SK-N-SH treated with all-trans-retinoic acid at 6 μM for 48 hours (cell line): ENCODE data around the gene FLRT3.
A peak's percentile ranks its signal among the peaks of the same experiment; 100 is the strongest.

Experiments used
- ATAC-seq: fragments of 200-7000 bp; cut with Tn5 transposase; 3 replicates; pipeline ENCODE4 v1.9.1; 2020; ENCODE audit warnings: mild to moderate bottlenecking, moderate library complexity
- ARNTL ChIP-seq: fragments of 450-650 bp; formaldehyde crosslinking; IDR thresholded peaks from 2 replicates; pipeline ENCODE4 v1.5.0; 2020; ENCODE audit warnings: low read depth, mild to moderate bottlenecking, moderate library complexity, borderline replicate concordance
- BACH2 ChIP-seq: fragments of 250-450 bp; sonication (Bioruptor Pico); IDR thresholded peaks from 2 replicates; pipeline ENCODE4 v1.9.0; 2021; ENCODE audit warnings: mild to moderate bottlenecking, borderline replicate concordance
- CREB5 ChIP-seq: fragments of 250-450 bp; sonication (Bioruptor Pico); IDR thresholded peaks from 2 replicates; pipeline ENCODE4 v1.5.1; 2020; ENCODE audit warnings: low read depth, mild to moderate bottlenecking, moderate library complexity
- ESRRG ChIP-seq: fragments of 250-450 bp; sonication (Bioruptor Pico); IDR thresholded peaks from 2 replicates; pipeline ENCODE4 v1.6.1; 2021; ENCODE audit warnings: mild to moderate bottlenecking
- GLIS3 ChIP-seq: fragments of 250-450 bp; sonication (Bioruptor Pico); IDR thresholded peaks from 2 replicates; pipeline ENCODE4 v1.5.0; 2020; ENCODE audit warnings: mild to moderate bottlenecking, moderate library complexity
- ISL1 ChIP-seq: fragments of 250-450 bp; sonication (Bioruptor Pico); IDR thresholded peaks from 2 replicates; pipeline ENCODE4 v2.1.2; 2022; ENCODE audit warnings: mild to moderate bottlenecking, moderate library complexity
- OSR1 ChIP-seq: fragments of 250-450 bp; sonication (Bioruptor Pico); IDR thresholded peaks from 2 replicates; pipeline ENCODE4 v1.8.0; 2022; ENCODE audit warnings: moderate library complexity, mild to moderate bottlenecking, inconsistent platforms
- PATZ1 ChIP-seq: fragments of 250-450 bp; sonication (Bioruptor Pico); IDR thresholded peaks from 2 replicates; pipeline ENCODE4 v1.8.0; 2020; ENCODE audit warnings: mild to moderate bottlenecking, moderate library complexity, borderline replicate concordance
- POU6F1 ChIP-seq: fragments of 250-450 bp; sonication (Bioruptor Pico); IDR thresholded peaks from 2 replicates; pipeline ENCODE4 v1.8.0; 2021; ENCODE audit warnings: low read depth, mild to moderate bottlenecking, moderate library complexity, borderline replicate concordance
- PPARA ChIP-seq: fragments of 250-450 bp; sonication (Bioruptor Pico); IDR thresholded peaks from 2 replicates; pipeline ENCODE4 v1.5.0; 2020; ENCODE audit warnings: mild to moderate bottlenecking, borderline replicate concordance
- RARB ChIP-seq: fragments of 250-450 bp; sonication (Bioruptor Pico); IDR thresholded peaks from 2 replicates; pipeline ENCODE4 v1.8.0; 2021; ENCODE audit warnings: mild to moderate bottlenecking, moderate library complexity
- SNAI2 ChIP-seq: fragments of 250-450 bp; sonication (Bioruptor Pico); IDR thresholded peaks from 2 replicates; pipeline ENCODE4 v1.5.0; 2020; ENCODE audit warnings: mild to moderate bottlenecking, moderate library complexity
- TCF4 ChIP-seq: fragments of 250-450 bp; sonication (Bioruptor Pico); IDR thresholded peaks from 2 replicates; pipeline ENCODE4 v1.8.0; 2021; ENCODE audit warnings: mild to moderate bottlenecking, moderate library complexity, borderline replicate concordance
- TOX ChIP-seq: fragments of 250-450 bp; sonication (Bioruptor Pico); IDR thresholded peaks from 2 replicates; pipeline ENCODE4 v1.8.0; 2021; ENCODE audit warnings: mild to moderate bottlenecking, moderate library complexity, borderline replicate concordance
- TSHZ2 ChIP-seq: fragments of 250-450 bp; sonication (Bioruptor Pico); IDR thresholded peaks from 2 replicates; pipeline ENCODE4 v1.5.0; 2020; ENCODE audit warnings: mild to moderate bottlenecking, moderate library complexity
- ZC3H10 ChIP-seq: fragments of 250-450 bp; sonication (Bioruptor Pico); IDR thresholded peaks from 2 replicates; pipeline ENCODE4 v1.5.1; 2021; ENCODE audit warnings: mild to moderate bottlenecking, moderate library complexity
- ZFP3 ChIP-seq: fragments of 250-450 bp; sonication (Bioruptor Pico); IDR thresholded peaks from 2 replicates; pipeline ENCODE4 v1.5.0; 2020; ENCODE audit warnings: mild to moderate bottlenecking, moderate library complexity
- ZNF565 ChIP-seq: fragments of 450-650 bp; formaldehyde crosslinking; conservative IDR thresholded peaks from 2 replicates; pipeline ENCODE4 v1.5.0; 2020; ENCODE audit warnings: low read depth, mild to moderate bottlenecking, moderate library complexity
- ZNF70 ChIP-seq: fragments of 450-650 bp; formaldehyde crosslinking; IDR thresholded peaks from 2 replicates; pipeline ENCODE4 v1.5.0; 2020; ENCODE audit warnings: mild to moderate bottlenecking, moderate library complexity
- ZNF8 ChIP-seq: fragments of 450-650 bp; formaldehyde crosslinking; IDR thresholded peaks from 2 replicates; pipeline ENCODE4 v1.5.0; 2020; ENCODE audit warnings: mild to moderate bottlenecking, moderate library complexity
- TF ChIP-seq, protein P1 (sequence below): fragments of 250-450 bp; sonication (Bioruptor Pico); IDR thresholded peaks from 2 replicates; pipeline ENCODE4 v1.5.1; 2021; ENCODE audit warnings: mild to moderate bottlenecking, moderate library complexity

FLRT3 gene

DNA sequence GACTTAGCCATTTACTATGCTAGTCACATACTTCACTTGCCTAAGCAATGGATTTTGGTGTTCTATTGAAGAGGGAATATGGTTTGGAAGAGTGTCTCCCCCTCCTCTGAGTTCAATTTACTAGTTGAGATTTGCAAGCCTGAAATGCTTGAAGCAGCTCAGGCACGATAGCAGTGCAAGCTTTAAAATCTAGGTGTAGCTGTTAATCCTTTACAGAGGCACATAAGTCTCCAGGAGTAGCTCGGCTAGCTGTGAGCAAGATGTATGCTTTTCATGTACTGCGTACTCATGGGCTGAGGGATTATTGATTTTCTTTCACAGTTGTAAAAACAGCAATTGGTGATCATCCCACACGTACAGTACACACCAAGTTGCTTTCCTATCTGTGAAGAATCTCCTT is 726 bp downstream of the FLRT3 start:
- peak; percentile 68 for ATAC-seq
- TF ChIP-seq ZC3H10 (CRISPR knock-in tag) = no peak
- TF ChIP-seq, all 23 proteins: peak for 0

- TF ChIP-seq TSHZ2 = no peak
- TF ChIP-seq PPARA (CRISPR knock-in tag) = no peak
- TF ChIP-seq CREB5 (CRISPR knock-in tag) = no peak
- TF ChIP-seq TCF4 (CRISPR knock-in tag) = no peak
- TF ChIP-seq ARNTL = no peak
- no peak for TF ChIP-seq POU6F1 (CRISPR knock-in tag)
- no peak for TF ChIP-seq ZNF70 (CRISPR knock-in tag)
- no peak for TF ChIP-seq ZNF8 (CRISPR knock-in tag)
- TF ChIP-seq GLIS3 = no peak
- TF ChIP-seq RARB = no peak
- no peak for TF ChIP-seq OSR1
- TF ChIP-seq PATZ1 (CRISPR knock-in tag) = no peak
- TF ChIP-seq BACH2 (CRISPR knock-in tag) = no peak
- no peak for TF ChIP-seq ZNF565 (CRISPR knock-in tag)
- TF ChIP-seq ESRRG (CRISPR knock-in tag) = no peak
- ATAC-seq = no peak
Observed at GRCh38 chr20:14335052-14335451, 2.4 kb downstream of the FLRT3 start.

DNA sequence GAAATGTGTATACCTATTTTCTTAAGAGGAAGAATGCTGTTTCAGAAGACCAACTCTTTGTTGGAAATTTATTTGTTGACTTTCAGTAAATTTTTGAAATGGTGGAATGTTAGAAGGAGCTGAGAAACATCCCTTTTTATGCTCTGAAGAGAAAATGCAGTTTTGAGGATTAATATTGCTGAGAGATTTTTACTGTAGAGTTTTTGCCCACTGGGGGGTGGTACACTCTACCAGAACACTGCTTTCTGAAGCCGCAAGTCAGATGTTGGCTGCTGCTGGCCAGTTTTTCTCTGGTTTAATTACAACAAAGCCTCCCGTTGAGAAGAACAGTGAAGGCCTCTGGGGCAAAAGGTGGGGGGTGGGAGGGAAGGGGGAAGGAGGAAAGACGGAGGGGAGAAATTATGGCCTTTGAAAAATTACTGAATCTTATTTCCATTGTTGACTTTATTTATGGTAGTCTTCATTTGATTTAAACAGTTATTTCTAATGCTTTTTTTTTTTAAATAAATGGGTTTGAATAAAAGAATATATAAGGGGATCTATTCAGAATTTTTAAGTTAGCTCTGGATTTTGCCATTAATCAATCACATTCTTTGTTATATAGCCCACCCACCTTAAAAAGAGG is 3.0 kb downstream of the FLRT3 start:
- ATAC-seq = peak; percentile 24; the same call in 2 of the 3 replicates
- no peak for TF ChIP-seq ZNF565 (CRISPR knock-in tag)
- TF ChIP-seq TCF4 (CRISPR knock-in tag) = no peak
- no peak for TF ChIP-seq ARNTL
- no peak for TF ChIP-seq POU6F1 (CRISPR knock-in tag)
- TF ChIP-seq TSHZ2 = no peak
- TF ChIP-seq, protein P1, sequence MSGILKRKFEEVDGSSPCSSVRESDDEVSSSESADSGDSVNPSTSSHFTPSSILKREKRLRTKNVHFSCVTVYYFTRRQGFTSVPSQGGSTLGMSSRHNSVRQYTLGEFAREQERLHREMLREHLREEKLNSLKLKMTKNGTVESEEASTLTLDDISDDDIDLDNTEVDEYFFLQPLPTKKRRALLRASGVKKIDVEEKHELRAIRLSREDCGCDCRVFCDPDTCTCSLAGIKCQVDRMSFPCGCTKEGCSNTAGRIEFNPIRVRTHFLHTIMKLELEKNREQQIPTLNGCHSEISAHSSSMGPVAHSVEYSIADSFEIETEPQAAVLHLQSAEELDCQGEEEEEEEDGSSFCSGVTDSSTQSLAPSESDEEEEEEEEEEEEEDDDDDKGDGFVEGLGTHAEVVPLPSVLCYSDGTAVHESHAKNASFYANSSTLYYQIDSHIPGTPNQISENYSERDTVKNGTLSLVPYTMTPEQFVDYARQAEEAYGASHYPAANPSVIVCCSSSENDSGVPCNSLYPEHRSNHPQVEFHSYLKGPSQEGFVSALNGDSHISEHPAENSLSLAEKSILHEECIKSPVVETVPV (CRISPR knock-in tag) = no peak
- no peak for TF ChIP-seq ZNF8 (CRISPR knock-in tag)
- TF ChIP-seq ESRRG (CRISPR knock-in tag) = no peak
- TF ChIP-seq CREB5 (CRISPR knock-in tag) = no peak
- TF ChIP-seq ZNF70 (CRISPR knock-in tag) = no peak
- TF ChIP-seq SNAI2 = no peak
- no peak for TF ChIP-seq GLIS3
- TF ChIP-seq OSR1 = no peak
- no peak for TF ChIP-seq TOX (CRISPR knock-in tag)
- no peak for TF ChIP-seq ZFP3 (CRISPR knock-in tag)
- TF ChIP-seq ZC3H10 (CRISPR knock-in tag) = no peak
- TF ChIP-seq ISL1 (CRISPR knock-in tag) = no peak
- no peak for TF ChIP-seq BACH2 (CRISPR knock-in tag)
